ENCODE data around the gene SHROOM3.
A peak's percentile ranks its signal among the peaks of the same experiment; 100 is the strongest.

Gene SHROOM3

GRCh38 chr4:76741663-76742020 is 306.6 kb downstream of the SHROOM3 start:
- no peak for TF ChIP-seq CTCF (conservative IDR thresholded peaks at IDR 0.05; ENCODE audit: control insufficient read depth, insufficient read depth, low read depth, low read length)
- H3K4me3 ChIP-seq (ENCODE audit: control insufficient read depth, low read depth, low read length): no peak overlapping the region
- no peak for DNase-seq (ENCODE audit: low read depth)

GRCh38 chr4:76744241-76744921 is 309.4 kb downstream of the SHROOM3 start:
- H3K4me3 ChIP-seq (ENCODE audit: control insufficient read depth, low read depth, low read length): no peak overlapping the region
- peak; percentile 47 for DNase-seq (ENCODE audit: low read depth)
- no peak for TF ChIP-seq CTCF (conservative IDR thresholded peaks at IDR 0.05; ENCODE audit: control insufficient read depth, insufficient read depth, low read depth, low read length)

- H3K4me3 ChIP-seq (ENCODE audit: control insufficient read depth, low read depth, low read length): no peak overlapping the region
- DNase-seq (ENCODE audit: low read depth): peak; percentile 51
- no peak for TF ChIP-seq CTCF (conservative IDR thresholded peaks at IDR 0.05; ENCODE audit: control insufficient read depth, insufficient read depth, low read depth, low read length)
These were observed 310.2 kb downstream of the SHROOM3 start for GRCh38 chr4:76745240-76745639.

- DNase-seq (ENCODE audit: low read depth): peak; percentile 40
- TF ChIP-seq CTCF (conservative IDR thresholded peaks at IDR 0.05; ENCODE audit: control insufficient read depth, insufficient read depth, low read depth, low read length): no peak
- no peak overlapping the region for H3K4me3 ChIP-seq (ENCODE audit: control insufficient read depth, low read depth, low read length)
These were observed 312.5 kb downstream of the SHROOM3 start for GRCh38 chr4:76747563-76747962.

- peak; percentile 34 for TF ChIP-seq CTCF (conservative IDR thresholded peaks at IDR 0.05; ENCODE audit: control insufficient read depth, insufficient read depth, low read depth, low read length)
- peak; percentile 59 for DNase-seq (ENCODE audit: low read depth)
- no peak overlapping the region for H3K4me3 ChIP-seq (ENCODE audit: control insufficient read depth, low read depth, low read length)
These were observed 313.6 kb downstream of the SHROOM3 start for GRCh38 chr4:76748649-76749048.

- no peak for TF ChIP-seq CTCF (conservative IDR thresholded peaks at IDR 0.05; ENCODE audit: control insufficient read depth, insufficient read depth, low read depth, low read length)
- no peak overlapping the region for H3K4me3 ChIP-seq (ENCODE audit: control insufficient read depth, low read depth, low read length)
- DNase-seq (ENCODE audit: low read depth): no peak
These were observed 314.3 kb downstream of the SHROOM3 start for GRCh38 chr4:76749355-76749754.

GRCh38 chr4:76750716-76751115 is 315.7 kb downstream of the SHROOM3 start:
- no peak overlapping the region for H3K4me3 ChIP-seq (ENCODE audit: control insufficient read depth, low read depth, low read length)
- no peak for TF ChIP-seq CTCF (conservative IDR thresholded peaks at IDR 0.05; ENCODE audit: control insufficient read depth, insufficient read depth, low read depth, low read length)
- no peak for DNase-seq (ENCODE audit: low read depth)

All from fibroblast of mammary gland (primary cell).